Stimulated activated CD8-positive, alpha-beta memory T cell treated with anti-CD3 and anti-CD28 coated beads, Interleukin-12 subunit alpha, Interleukin-12 subunit beta, amount 100 ng/mL, for 1 hour (primary cell): ENCODE results near the gene PIPOX.

ENCODE experiments used
- DNase-seq: peaks from one replicate; pipeline ENCODE4 v3.0.0-alpha.2; 2020; ENCODE audit warnings: low read depth

The PIPOX gene

DNA sequence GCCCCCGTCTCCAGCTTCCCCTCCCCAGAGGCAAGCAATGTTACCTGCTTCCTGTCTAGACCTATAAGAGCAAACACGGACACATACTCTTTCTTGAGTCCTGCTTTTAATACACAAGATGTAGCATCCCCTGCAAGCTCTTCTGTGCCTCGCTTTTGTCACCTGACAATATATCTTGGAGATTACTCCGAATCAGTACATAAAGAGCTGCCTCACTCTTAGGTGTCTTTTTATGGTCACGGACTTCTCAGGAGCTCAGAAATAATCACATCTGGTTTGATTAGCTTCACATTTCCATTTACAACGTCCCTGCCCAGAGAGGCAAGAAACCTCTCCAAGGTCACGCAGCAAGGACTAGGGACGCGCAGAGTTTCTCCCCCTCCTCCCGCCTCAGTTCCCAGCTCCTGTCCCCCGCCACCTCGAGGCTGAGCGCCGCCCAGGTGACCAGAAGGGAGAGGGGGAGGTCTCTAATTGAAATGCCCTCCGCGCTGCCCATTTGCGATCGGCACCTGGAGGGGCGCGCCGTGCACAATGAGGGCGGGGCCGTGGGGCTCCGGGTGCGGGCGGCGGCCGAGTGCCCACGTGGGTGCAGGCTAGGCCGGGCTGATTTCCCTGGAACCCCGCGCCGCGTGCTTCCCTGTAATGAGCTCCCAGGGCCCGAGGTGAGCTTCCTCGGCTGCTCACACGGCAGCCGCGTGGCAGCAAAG lies 23.3 kb upstream of the PIPOX start:
- no peak for DNase-seq

- DNase-seq, result no peak
Observed at GRCh38 chr17:29020576-29020975, 22.4 kb upstream of the PIPOX start.

DNA sequence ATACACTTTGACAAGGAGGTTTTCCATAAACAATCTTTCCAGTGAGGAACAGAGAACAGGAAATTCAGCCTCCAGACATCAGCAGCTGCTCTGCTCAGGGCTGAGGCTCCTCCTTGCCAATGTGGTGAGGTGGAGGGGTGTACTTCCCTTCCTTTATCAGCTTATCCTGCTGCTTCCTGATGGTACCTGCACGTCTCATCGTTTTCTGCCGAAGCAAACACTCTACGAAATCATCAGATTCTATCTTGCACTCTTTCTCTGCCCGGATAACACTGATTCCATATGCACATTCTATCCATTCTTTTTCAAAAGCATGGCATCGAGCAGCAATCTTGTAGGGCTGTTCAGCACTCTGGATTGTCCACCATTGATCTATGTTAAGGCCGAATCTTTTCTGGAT lies 21.7 kb upstream of the PIPOX start:
- DNase-seq, result no peak

- no peak for DNase-seq
Observed at GRCh38 chr17:29022074-29022473, 20.9 kb upstream of the PIPOX start.

- no peak for DNase-seq
Observed at GRCh38 chr17:29024316-29024952, 18.5 kb upstream of the PIPOX start.

DNA sequence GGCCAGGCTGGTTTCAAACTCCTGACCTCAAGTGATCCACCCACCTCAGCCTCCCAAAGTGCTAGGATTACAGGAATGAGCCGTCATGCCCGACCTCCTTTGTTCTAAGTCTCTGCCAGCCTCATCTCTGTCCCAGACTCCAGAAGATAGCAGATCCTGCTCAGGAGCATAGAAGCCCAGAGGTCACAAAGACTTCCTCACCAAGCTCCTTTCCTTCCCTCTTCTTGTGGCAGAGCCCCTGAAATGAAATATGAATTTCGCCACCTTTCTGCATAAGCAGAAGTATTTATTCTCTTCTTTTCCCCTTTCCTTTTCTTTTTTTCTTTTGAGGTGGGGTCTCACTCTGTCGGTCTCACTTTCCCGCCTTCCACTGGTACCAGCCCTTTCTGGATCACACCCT lies 11.5 kb upstream of the PIPOX start:
- DNase-seq, result no peak

- DNase-seq, result no peak
Observed at GRCh38 chr17:29032013-29032856, 10.7 kb upstream of the PIPOX start.

GRCh38 chr17:29032857-29033197 lies 10.1 kb upstream of the PIPOX start:
- no peak for DNase-seq

GRCh38 chr17:29034510-29034909 lies 8.4 kb upstream of the PIPOX start:
- DNase-seq, result no peak

GRCh38 chr17:29036584-29036983 lies 6.4 kb upstream of the PIPOX start:
- no peak for DNase-seq

DNA sequence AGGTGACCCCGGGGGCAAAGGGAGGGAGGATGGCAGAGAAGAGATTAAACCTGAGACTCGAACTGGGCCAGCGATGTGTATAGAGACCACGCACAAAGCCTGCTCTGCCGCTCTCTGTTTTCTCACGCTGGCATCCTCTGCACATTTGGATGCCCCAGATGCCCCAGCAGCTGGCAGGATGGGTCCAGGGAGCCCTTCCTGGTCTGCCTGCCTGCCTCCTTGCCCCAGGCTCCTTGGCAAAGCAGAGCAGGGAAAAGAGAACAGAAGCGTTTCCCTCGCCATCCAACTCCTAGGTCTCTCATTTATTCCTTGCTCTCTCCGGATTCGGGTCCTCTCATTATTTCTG lies 5.2 kb upstream of the PIPOX start:
- no peak for DNase-seq

DNA sequence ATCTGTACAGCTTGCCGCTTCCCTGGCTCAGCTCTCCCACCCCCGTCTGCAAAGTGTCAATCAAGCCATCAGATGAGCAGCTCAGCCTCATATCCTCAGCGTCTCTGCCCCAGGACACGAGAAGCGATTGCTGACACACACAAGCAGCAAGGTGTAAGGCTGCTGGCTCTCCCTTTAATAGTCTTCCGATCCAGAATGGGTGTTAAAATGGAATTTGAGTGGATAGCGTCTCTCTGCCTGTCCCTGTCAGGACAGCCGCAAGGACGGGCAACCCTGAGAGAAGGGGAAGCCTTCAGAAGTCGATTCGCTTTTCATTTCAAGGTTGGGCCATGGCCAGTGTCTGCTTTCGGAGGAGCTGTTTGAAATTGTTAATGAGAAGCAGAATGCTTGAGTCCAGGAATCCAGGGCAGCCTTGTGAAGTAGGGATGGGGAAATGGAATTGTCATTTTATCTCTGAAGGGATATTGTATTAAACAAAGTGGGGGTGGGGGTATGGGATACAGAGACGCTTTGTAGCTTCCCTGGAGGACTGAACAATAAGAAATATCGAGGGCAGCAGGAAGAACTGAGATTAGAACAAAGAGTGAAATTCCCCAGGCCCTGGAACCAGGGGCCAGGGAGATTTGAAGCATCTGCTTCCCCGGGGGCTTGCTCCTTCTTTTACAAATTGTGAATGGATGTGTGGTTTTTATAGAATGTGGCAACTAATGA lies 4.7 kb upstream of the PIPOX start:
- DNase-seq, result no peak

DNA sequence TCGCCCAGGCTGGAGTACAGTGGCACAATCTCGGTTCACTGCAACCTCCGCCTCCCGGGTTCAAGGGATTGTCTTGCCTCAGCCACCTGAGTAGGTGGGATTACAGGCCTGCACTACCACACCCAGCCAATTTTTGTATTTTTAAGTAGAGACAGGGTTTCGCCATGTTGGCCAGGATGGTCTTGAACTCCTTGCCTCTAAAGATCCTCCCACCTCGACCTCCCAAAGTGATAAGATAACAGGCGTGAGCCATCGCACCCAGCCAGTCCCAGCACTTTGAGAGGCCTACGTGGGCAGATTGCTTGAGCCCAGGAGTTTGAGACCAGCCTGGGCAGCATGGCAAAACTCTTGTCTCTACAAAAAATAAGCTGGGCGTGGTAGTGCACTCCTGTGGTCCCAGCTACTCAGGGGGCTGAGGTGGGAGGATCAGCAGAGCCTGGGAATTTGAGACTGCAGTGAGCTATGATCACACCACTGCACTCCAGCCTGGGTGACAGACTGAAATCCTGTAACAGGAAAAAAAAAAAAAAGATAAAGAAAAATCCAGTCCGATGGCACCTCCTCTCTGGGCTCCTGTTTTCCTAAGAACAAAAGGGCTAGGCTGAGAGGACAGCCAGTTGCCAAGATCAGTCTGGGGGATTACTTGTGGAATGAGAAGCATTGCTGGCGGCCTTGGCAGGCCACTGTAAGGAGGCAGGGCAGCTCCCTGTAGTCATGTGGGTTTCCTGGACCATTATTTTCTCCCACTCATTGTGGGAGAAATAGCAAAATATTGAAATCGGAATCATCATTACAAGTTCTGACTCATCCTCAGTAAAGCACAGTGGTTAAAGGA lies 3.0 kb upstream of the PIPOX start:
- no peak for DNase-seq

- no peak for DNase-seq
Observed at GRCh38 chr17:29041091-29041490, 1.9 kb upstream of the PIPOX start.

DNA sequence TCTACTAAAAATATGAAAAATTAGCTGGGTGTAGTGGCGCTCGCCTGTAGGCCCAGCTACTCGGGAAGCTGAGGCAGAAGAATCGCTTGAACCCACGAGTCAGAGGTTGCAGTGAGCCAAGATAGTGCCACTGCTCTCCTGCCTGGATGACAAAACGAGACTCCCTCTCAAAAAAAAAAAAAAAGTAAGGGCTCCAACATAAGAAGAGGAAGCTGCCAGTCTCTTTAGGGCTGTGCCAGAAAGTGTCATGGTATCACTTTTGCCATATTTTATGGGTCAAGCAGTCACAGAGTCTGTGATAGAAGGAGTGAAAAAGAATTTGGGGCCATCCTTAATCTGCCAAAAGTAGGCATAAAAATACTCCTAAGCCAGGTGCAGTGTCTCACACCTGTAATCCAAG lies 1.4 kb upstream of the PIPOX start:
- no peak for DNase-seq

DNA sequence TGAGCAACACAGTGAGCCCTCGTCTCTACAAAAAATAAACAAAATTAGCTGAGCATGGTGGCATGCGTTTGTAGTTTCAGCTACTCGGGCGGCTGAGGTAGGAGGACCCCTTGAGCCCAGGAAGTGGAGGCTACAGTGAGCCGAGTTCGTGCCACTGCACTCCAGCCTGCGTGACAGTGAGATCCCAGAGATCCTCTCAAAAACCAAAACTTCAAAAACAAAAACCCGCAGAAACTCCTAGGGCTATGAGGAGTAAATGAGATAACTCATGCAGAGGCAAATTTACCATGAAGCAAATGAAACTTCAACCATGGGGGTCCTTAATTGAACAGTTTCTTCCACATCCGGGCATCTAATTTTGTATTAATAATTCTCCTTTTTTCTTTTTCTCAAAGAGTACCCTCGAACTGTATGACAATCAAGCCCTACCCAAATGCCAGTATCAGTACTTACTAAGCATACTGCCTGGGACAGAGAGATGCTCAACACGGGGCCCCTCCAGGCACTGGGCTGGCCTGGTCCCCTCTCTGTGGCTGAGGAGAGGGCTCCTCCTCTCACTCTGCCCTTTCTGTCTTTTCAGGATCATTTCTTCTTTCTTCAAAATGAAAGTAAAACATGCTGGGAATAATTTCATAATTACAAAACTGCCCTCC lies 789 bp upstream of the PIPOX start:
- DNase-seq, result no peak

DNA sequence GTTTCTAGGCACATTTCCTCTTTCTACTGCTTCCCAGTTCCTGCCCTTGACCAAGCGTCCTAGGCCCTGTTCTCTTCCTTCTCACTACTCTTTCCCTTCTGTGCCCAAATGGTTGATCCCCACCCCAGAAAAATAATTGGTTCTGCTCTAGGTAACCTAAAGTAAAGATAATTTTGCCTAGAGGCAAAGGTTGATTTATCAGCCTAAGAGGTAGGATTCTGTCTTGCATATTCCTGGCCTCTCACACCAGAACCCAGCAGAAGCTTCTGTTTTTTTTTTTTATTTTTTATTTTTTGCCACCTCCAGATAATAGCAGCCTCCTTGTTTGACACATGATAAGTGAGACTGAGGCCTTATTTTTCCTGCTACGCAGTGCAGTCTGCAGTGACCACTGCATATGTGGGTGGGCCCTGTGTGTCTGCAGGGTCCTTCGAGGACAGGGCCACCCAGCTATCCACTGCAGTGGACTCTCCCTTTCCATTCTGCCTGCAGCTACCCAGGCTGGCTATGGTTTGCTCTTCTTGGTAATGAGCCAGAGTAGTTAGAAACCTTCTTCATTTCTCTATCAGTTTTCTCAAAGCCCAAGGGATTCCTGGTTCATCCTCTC lies 701 bp downstream of the PIPOX start:
- no peak for DNase-seq

- no peak for DNase-seq
Observed at GRCh38 chr17:29045026-29045425, 2.1 kb downstream of the PIPOX start.

GRCh38 chr17:29045734-29046472 lies 3.0 kb downstream of the PIPOX start:
- no peak for DNase-seq

DNA sequence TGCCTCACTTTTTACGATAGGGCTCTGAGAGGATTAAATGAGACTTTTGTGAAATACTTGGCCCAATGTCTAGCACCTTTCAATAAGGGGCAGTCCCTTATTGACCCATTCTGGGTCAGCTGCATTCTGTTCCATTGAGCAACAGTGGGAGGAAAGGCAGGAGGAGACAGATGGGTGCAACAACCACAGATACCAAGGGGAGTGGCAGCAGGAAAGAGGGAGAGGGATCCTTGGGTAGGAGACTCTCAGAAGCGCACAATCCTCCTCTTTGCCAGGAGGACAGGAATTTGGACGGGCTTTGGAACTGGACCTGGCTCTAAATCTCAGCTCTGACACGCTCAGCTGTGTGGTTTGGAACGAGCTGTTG lies 3.5 kb downstream of the PIPOX start:
- no peak for DNase-seq
